ENCODE data around the gene MOSPD2. TPM values are rescaled to one million over a fixed set of nuclear protein-coding genes. Genes with fewer than 3 reads are reported as not detected.

MOSPD2 gene
- total RNA-seq, 2 donors from 2014 or later, result 12.1 to 23.1 TPM

GRCh38 chrX:14883826-14884225, 10.6 kb downstream of the MOSPD2 start:
- DNase-seq (ENCODE audit: low spot score), result no peak
- TF ChIP-seq POLR2AphosphoS5 (IDR thresholded peaks at IDR 0.05), result no peak
- no peak for TF ChIP-seq CTCF (IDR thresholded peaks at IDR 0.05)
- TF ChIP-seq POLR2A (IDR thresholded peaks at IDR 0.05), result no peak
- no peak overlapping the region for H3K27ac ChIP-seq
- no peaks in the 10 kb centered on the region for H3K36me3 ChIP-seq
- no peak overlapping the region for H3K4me3 ChIP-seq
- H3K27me3 ChIP-seq (replicated peaks; ENCODE audit: insufficient read depth), result no peaks in the 10 kb centered on the region
- intact Hi-C loops (cut with DNase I), result no loop called here
- no peaks in the 10 kb centered on the region for H3K9me3 ChIP-seq
- no peaks in the 10 kb centered on the region for H3K4me1 ChIP-seq (replicated peaks)

- intact Hi-C loops (cut with DNase I), result no loop called here
- no peaks in the 10 kb centered on the region for H3K4me1 ChIP-seq (replicated peaks)
- TF ChIP-seq POLR2A (IDR thresholded peaks at IDR 0.05) (no peak), POLR2AphosphoS5 (IDR thresholded peaks at IDR 0.05) (no peak), CTCF (IDR thresholded peaks at IDR 0.05) (no peak)
- no peaks in the 10 kb centered on the region for H3K27me3 ChIP-seq (replicated peaks; ENCODE audit: insufficient read depth)
- H3K4me3 ChIP-seq, result no peak overlapping the region
- DNase-seq (ENCODE audit: low spot score), result no peak
- H3K9me3 ChIP-seq, result no peaks in the 10 kb centered on the region
- 100% methylated on average over 1 of the region's 1 CpG for WGBS
- no peak overlapping the region for H3K27ac ChIP-seq
- H3K36me3 ChIP-seq, result no peaks in the 10 kb centered on the region
Observed at GRCh38 chrX:14884714-14885113, 11.5 kb downstream of the MOSPD2 start.

- Histone ChIP-seq H3K27ac (no peak overlapping the region), H3K4me3 (no peak overlapping the region), H3K36me3 (no peaks in the 10 kb centered on the region), H3K4me1 (replicated peaks) (no peaks in the 10 kb centered on the region), H3K9me3 (no peaks in the 10 kb centered on the region), H3K27me3 (replicated peaks; ENCODE audit: insufficient read depth) (no peaks in the 10 kb centered on the region)
- 86% methylated on average over 3 of the region's 3 CpGs for WGBS
- intact Hi-C loops (cut with DNase I), result no loop called here
- DNase-seq (ENCODE audit: low spot score), result no peak
- no peak for TF ChIP-seq CTCF (IDR thresholded peaks at IDR 0.05)
Observed at GRCh38 chrX:14886252-14886651, 13.0 kb downstream of the MOSPD2 start.

GRCh38 chrX:14896273-14896672, 23.1 kb downstream of the MOSPD2 start:
- Histone ChIP-seq H3K27me3 (replicated peaks; ENCODE audit: insufficient read depth) (no peaks in the 10 kb centered on the region), H3K4me3 (no peak overlapping the region), H3K36me3 (no peaks in the 10 kb centered on the region), H3K27ac (no peak overlapping the region), H3K9me3 (no peaks in the 10 kb centered on the region), H3K4me1 (replicated peaks) (no peaks in the 10 kb centered on the region)
- no peak for DNase-seq (ENCODE audit: low spot score)
- WGBS, result 96% methylated on average over 2 of the region's 2 CpGs
- intact Hi-C loops (cut with DNase I), result no loop called here
- TF ChIP-seq CTCF (IDR thresholded peaks at IDR 0.05), result no peak
- TF ChIP-seq POLR2A (IDR thresholded peaks at IDR 0.05), result no peak
- TF ChIP-seq POLR2AphosphoS5 (IDR thresholded peaks at IDR 0.05), result no peak

GRCh38 chrX:14897042-14897441, 23.8 kb downstream of the MOSPD2 start:
- DNase-seq (ENCODE audit: low spot score), result no peak
- 97% methylated on average over 2 of the region's 2 CpGs for WGBS
- TF ChIP-seq POLR2AphosphoS5 (IDR thresholded peaks at IDR 0.05), result no peak
- TF ChIP-seq POLR2A (IDR thresholded peaks at IDR 0.05), result no peak
- TF ChIP-seq CTCF (IDR thresholded peaks at IDR 0.05), result no peak
- intact Hi-C loops (cut with DNase I), result no loop called here
- Histone ChIP-seq H3K27ac (no peak overlapping the region), H3K4me1 (replicated peaks) (no peaks in the 10 kb centered on the region), H3K9me3 (no peaks in the 10 kb centered on the region), H3K36me3 (no peaks in the 10 kb centered on the region), H3K27me3 (replicated peaks; ENCODE audit: insufficient read depth) (no peaks in the 10 kb centered on the region), H3K4me3 (no peak overlapping the region)
